Raji (cell line): Measurements from ENCODE around the gene MAFF.

Experiments used
- POLR2A ChIP-seq: IDR thresholded peaks from 2 replicates; pipeline ENCODE4 v1.6.1; 2011; ENCODE audit warnings: low read depth, low read length, control low read depth; ENCODE audit not compliant: insufficient read depth

The MAFF gene

GRCh38 chr22:38244106-38244505 is 42.3 kb downstream of the MAFF start:
- TF ChIP-seq POLR2A = no peak

GRCh38 chr22:38246046-38246658 is 44.4 kb downstream of the MAFF start:
- no peak for TF ChIP-seq POLR2A

- no peak for TF ChIP-seq POLR2A
These were observed 44.9 kb downstream of the MAFF start for GRCh38 chr22:38246692-38247091.

GRCh38 chr22:38247713-38248112 is 45.9 kb downstream of the MAFF start:
- no peak for TF ChIP-seq POLR2A

GRCh38 chr22:38248280-38248679 is 46.5 kb downstream of the MAFF start:
- no peak for TF ChIP-seq POLR2A

- no peak for TF ChIP-seq POLR2A
These were observed 47.5 kb downstream of the MAFF start for GRCh38 chr22:38249301-38249700.

- TF ChIP-seq POLR2A = no peak
These were observed 48.2 kb downstream of the MAFF start for GRCh38 chr22:38249803-38250642.

- no peak for TF ChIP-seq POLR2A
These were observed 49.0 kb downstream of the MAFF start for GRCh38 chr22:38250643-38251340.

- no peak for TF ChIP-seq POLR2A
These were observed 49.5 kb downstream of the MAFF start for GRCh38 chr22:38251341-38251692.

- no peak for TF ChIP-seq POLR2A
These were observed 53.9 kb downstream of the MAFF start for GRCh38 chr22:38255697-38256096.

- no peak for TF ChIP-seq POLR2A
These were observed 55.4 kb downstream of the MAFF start for GRCh38 chr22:38257181-38257580.

- no peak for TF ChIP-seq POLR2A
These were observed 56.0 kb downstream of the MAFF start for GRCh38 chr22:38257650-38258250.

GRCh38 chr22:38258895-38259294 is 57.1 kb downstream of the MAFF start:
- TF ChIP-seq POLR2A = no peak

GRCh38 chr22:38259370-38259769 is 57.6 kb downstream of the MAFF start:
- no peak for TF ChIP-seq POLR2A

GRCh38 chr22:38260761-38261681 is 59.2 kb downstream of the MAFF start:
- no peak for TF ChIP-seq POLR2A
